K562 (cell line): Measurements from ENCODE around the gene WASHC3. TPM values are rescaled to one million over a fixed set of nuclear protein-coding genes. Genes with fewer than 3 reads are reported as not detected.

Experiments used
- BCL6 ChIP-seq: fragments of 250-450 bp; sonication (Bioruptor Pico); IDR thresholded peaks from 2 replicates; pipeline ENCODE4 v1.4.0; 2020
- CREB1 ChIP-seq, 2 experiments: sonication (generic) in 1 of 2; formaldehyde crosslinking in 1 of 2; IDR thresholded peaks; 2 replicates each; pipeline versions ENCODE4 v1.6.1 to v1.8.0; 2012 to 2022; ENCODE audit warnings: inconsistent platforms in 1 of 2, mild to moderate bottlenecking in 1 of 2, missing genetic modification reagents in 1 of 2, moderate library complexity in 1 of 2
- E2F6 ChIP-seq, 2 experiments: IDR thresholded peaks; 2 replicates each; pipeline ENCODE4 v1.6.1; 2011; ENCODE audit warnings: borderline replicate concordance in 1 of 2, control low read depth in 1 of 2, low read depth in 1 of 2, low read length in 1 of 2, mild to moderate bottlenecking in 1 of 2, mixed read lengths in 1 of 2, moderate library complexity in 1 of 2; ENCODE audit not compliant: insufficient read depth in 1 of 2, insufficient read length in 1 of 2, poor library complexity in 1 of 2, severe bottlenecking in 1 of 2; ENCODE audit errors: extremely low read depth in 1 of 2
- FOXJ3 ChIP-seq: sonication (generic); formaldehyde crosslinking; IDR thresholded peaks from 2 replicates; pipeline ENCODE4 v1.4.0; 2020; ENCODE audit warnings: mild to moderate bottlenecking, missing genetic modification reagents
- HNRNPL ChIP-seq: fragments of 200-400 bp; formaldehyde crosslinking; IDR thresholded peaks from 2 replicates; pipeline ENCODE4 v1.6.1; 2017; ENCODE audit warnings: low read depth, mild to moderate bottlenecking, low read length
- POLR3A ChIP-seq: IDR thresholded peaks from 2 replicates; pipeline ENCODE4 v1.6.1; 2011; ENCODE audit warnings: borderline replicate concordance, mild to moderate bottlenecking, moderate library complexity; ENCODE audit not compliant: insufficient read length, insufficient read depth; ENCODE audit errors: extremely low read depth
- SFPQ ChIP-seq: fragments of 200-400 bp; formaldehyde crosslinking; IDR thresholded peaks from 2 replicates; pipeline ENCODE4 v1.6.1; 2017; ENCODE audit warnings: mild to moderate bottlenecking, low read depth, low read length, moderate library complexity
- SNIP1 ChIP-seq: fragments of 450-650 bp; IDR thresholded peaks from 2 replicates; pipeline ENCODE4 v1.7.1; 2017; ENCODE audit warnings: low read depth, mild to moderate bottlenecking
- ZFP1 ChIP-seq: fragments of 450-650 bp; formaldehyde crosslinking; IDR thresholded peaks from 2 replicates; pipeline ENCODE4 v1.4.0; 2020; ENCODE audit warnings: mild to moderate bottlenecking, mixed read lengths
- ZFP36 ChIP-seq: fragments of 150-350 bp; IDR thresholded peaks from 2 replicates; pipeline ENCODE4 v1.6.1; 2018; ENCODE audit warnings: low read length, low read depth; ENCODE audit not compliant: partially characterized antibody
- ZFPM2 ChIP-seq: fragments of 250-450 bp; sonication (Bioruptor Pico); IDR thresholded peaks from 2 replicates; pipeline ENCODE4 v1.5.1; 2022; ENCODE audit warnings: mild to moderate bottlenecking
- ZNF146 ChIP-seq: IDR thresholded peaks from one replicate; pipeline ENCODE4 v1.6.1; 2018; ENCODE audit warnings: missing compliant biosample characterization; ENCODE audit not compliant: unreplicated experiment
- ZNF347 ChIP-seq: fragments of 450-650 bp; formaldehyde crosslinking; IDR thresholded peaks from 2 replicates; pipeline ENCODE4 v1.4.0; 2020; ENCODE audit warnings: low read depth, mild to moderate bottlenecking, moderate library complexity
- ZNF511 ChIP-seq: sonication (generic); formaldehyde crosslinking; IDR thresholded peaks from 2 replicates; pipeline ENCODE4 v1.8.0; 2022; ENCODE audit warnings: mild to moderate bottlenecking, missing genetic modification reagents
- ZNF717 ChIP-seq: fragments of 250-450 bp; sonication (Bioruptor Pico); IDR thresholded peaks from 2 replicates; pipeline ENCODE4 v1.5.0; 2021
- ZNF79 ChIP-seq: fragments of 250-450 bp; sonication (Bioruptor Pico); IDR thresholded peaks from 2 replicates; pipeline ENCODE4 v1.4.0; 2020; ENCODE audit warnings: low read depth, mild to moderate bottlenecking, moderate library complexity
- polyA plus RNA-seq, 8 experiments: library from polyadenylated mRNA; depleted of rRNA in 4 of 8; stranded (reverse) in 5 of 8; unstranded in 3 of 8; fragments of >200 nt; fragmentation: Nextera tagmentation in 2 of 8; fragmentation: Illumina TruSeq in 1 of 8; extraction: Ambion mirVana in 2 of 8; extraction: Trizol in 1 of 8; gene quantifications; 2 replicates each; pipeline versions ENCODE4 v1.2.1 to v1.2.3, GENCODE V29; 2011 to 2014; ENCODE audit warnings: inconsistent platforms in 1 of 8, missing spikeins in 1 of 8
- total RNA-seq, 7 experiments: library from RNA; depleted of rRNA in 6 of 7; stranded (reverse); fragments of >200 nt in 6 of 7; fragmentation: Illumina TruSeq in 2 of 7; extraction: Trizol in 2 of 7; gene quantifications; 2 replicates each; pipeline versions ENCODE4 v1.2.1 to v1.2.3, GENCODE V29; 2011 to 2021; ENCODE audit warnings: low replicate concordance in 1 of 7
- TF ChIP-seq, protein P1 (sequence below), 2 experiments: fragments of 150-350 bp in 1 of 2; IDR thresholded peaks; 2 replicates each; pipeline ENCODE4 v1.6.1; 2012 to 2016; ENCODE audit warnings: low read depth in 2 of 2, low read length in 2 of 2, mild to moderate bottlenecking in 1 of 2, moderate library complexity in 1 of 2
- TF ChIP-seq, protein P2 (sequence below): sonication (generic); formaldehyde crosslinking; IDR thresholded peaks from 2 replicates; pipeline ENCODE4 v1.8.1; 2022; ENCODE audit warnings: missing genetic modification reagents

Gene WASHC3
- total and polyA plus RNA-seq, 9 of the 15 experiments (the other 6 are each of a cell fraction or from before 2014, with no cell fraction given) = 14.3 to 74.9 (median 35.1) TPM

GRCh38 chr12:102061560-102062418, at the start of gene WASHC3 (continued):
- TF ChIP-seq, protein P1, sequence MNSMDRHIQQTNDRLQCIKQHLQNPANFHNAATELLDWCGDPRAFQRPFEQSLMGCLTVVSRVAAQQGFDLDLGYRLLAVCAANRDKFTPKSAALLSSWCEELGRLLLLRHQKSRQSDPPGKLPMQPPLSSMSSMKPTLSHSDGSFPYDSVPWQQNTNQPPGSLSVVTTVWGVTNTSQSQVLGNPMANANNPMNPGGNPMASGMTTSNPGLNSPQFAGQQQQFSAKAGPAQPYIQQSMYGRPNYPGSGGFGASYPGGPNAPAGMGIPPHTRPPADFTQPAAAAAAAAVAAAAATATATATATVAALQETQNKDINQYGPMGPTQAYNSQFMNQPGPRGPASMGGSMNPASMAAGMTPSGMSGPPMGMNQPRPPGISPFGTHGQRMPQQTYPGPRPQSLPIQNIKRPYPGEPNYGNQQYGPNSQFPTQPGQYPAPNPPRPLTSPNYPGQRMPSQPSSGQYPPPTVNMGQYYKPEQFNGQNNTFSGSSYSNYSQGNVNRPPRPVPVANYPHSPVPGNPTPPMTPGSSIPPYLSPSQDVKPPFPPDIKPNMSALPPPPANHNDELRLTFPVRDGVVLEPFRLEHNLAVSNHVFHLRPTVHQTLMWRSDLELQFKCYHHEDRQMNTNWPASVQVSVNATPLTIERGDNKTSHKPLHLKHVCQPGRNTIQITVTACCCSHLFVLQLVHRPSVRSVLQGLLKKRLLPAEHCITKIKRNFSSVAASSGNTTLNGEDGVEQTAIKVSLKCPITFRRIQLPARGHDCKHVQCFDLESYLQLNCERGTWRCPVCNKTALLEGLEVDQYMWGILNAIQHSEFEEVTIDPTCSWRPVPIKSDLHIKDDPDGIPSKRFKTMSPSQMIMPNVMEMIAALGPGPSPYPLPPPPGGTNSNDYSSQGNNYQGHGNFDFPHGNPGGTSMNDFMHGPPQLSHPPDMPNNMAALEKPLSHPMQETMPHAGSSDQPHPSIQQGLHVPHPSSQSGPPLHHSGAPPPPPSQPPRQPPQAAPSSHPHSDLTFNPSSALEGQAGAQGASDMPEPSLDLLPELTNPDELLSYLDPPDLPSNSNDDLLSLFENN (IDR thresholded peaks at IDR 0.05; ENCODE audit: low read depth in 2 of 2, low read length in 2 of 2) = no peak
- no peak for TF ChIP-seq BCL6
- TF ChIP-seq ZNF347 (CRISPR knock-in tag) = no peak
- TF ChIP-seq ZNF79 (CRISPR knock-in tag) = no peak
- no peak for TF ChIP-seq FOXJ3
- TF ChIP-seq ZNF146 (CRISPR knock-in tag) = no peak
- TF ChIP-seq SFPQ = no peak
- TF ChIP-seq ZFPM2 (CRISPR knock-in tag) = no peak
- no peak for TF ChIP-seq SNIP1
- no peak for TF ChIP-seq POLR3A
- peak; percentile 88 for TF ChIP-seq CREB1 (IDR thresholded peaks at IDR 0.05)
- TF ChIP-seq CREB1 (CRISPR knock-in tag; IDR thresholded peaks at IDR 0.05) = peak; percentile 87
- TF ChIP-seq ZNF511 = no peak
- TF ChIP-seq HNRNPL = no peak
- TF ChIP-seq ZFP36 = no peak
- TF ChIP-seq ZFP1 (CRISPR knock-in tag) = no peak
- TF ChIP-seq, protein P2, sequence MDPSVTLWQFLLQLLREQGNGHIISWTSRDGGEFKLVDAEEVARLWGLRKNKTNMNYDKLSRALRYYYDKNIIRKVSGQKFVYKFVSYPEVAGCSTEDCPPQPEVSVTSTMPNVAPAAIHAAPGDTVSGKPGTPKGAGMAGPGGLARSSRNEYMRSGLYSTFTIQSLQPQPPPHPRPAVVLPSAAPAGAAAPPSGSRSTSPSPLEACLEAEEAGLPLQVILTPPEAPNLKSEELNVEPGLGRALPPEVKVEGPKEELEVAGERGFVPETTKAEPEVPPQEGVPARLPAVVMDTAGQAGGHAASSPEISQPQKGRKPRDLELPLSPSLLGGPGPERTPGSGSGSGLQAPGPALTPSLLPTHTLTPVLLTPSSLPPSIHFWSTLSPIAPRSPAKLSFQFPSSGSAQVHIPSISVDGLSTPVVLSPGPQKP (CRISPR knock-in tag) = no peak
- TF ChIP-seq ZNF717 = no peak
- peak in 1 of 2 experiments; percentile 32 for TF ChIP-seq E2F6 (IDR thresholded peaks at IDR 0.05; ENCODE audit: borderline replicate concordance in 1 of 2, extremely low read depth in 1 of 2, insufficient read depth in 1 of 2, insufficient read length in 1 of 2, low read depth in 1 of 2, low read length in 1 of 2, poor library complexity in 1 of 2, severe bottlenecking in 1 of 2)
